MV-4-11 (cell line): ENCODE results near the gene EEF1AKMT2.
"Not testable (repeated sequence)": the region's sequence is repeated elsewhere in the genome, so short reads cannot be mapped to it uniquely, and the experiment has no call there.

Experiments used
- DNase-seq: peaks from one replicate; lab custom pipeline; 2025; lab: John Stamatoyannopoulos, UW

The EEF1AKMT2 gene

DNA sequence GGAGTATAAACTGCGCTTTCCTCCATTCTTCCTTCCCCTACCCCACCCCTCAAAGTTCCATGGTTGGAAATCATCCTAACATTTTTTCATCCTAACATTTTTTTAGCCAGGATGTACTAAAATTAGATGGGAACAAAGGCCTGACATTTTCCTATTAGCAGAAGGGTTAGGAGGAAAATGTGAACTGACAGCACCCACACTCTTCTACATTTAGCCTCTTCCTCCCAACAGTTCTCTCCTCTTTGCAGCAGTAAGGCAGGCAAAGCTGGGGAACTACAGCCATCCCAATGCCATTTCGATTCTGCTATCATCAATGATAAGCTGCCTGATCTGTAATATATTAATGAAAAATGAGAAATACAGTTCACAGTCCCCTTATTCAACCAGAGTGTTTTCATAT is 36.1 kb downstream of the EEF1AKMT2 start:
- DNase-seq: no peak

DNA sequence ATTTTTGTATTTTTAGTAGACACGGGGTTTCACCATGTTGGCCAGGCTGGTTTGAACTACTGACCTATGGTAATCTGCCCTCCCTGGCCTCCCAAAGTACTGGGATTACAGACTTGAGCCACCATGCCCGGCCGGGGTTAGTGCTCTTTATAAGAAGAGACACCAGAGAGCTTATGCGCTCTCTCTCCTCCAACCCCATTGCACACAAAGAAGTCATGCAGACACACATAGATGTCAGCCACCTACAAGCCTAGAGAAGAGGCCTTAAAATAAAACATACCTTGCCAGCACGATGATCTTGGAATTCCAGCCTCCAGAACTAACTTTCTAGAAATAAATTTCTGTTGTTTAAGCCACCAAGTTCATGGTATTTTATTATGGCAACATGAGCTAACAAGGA is 37.5 kb downstream of the EEF1AKMT2 start:
- no peak for DNase-seq

DNA sequence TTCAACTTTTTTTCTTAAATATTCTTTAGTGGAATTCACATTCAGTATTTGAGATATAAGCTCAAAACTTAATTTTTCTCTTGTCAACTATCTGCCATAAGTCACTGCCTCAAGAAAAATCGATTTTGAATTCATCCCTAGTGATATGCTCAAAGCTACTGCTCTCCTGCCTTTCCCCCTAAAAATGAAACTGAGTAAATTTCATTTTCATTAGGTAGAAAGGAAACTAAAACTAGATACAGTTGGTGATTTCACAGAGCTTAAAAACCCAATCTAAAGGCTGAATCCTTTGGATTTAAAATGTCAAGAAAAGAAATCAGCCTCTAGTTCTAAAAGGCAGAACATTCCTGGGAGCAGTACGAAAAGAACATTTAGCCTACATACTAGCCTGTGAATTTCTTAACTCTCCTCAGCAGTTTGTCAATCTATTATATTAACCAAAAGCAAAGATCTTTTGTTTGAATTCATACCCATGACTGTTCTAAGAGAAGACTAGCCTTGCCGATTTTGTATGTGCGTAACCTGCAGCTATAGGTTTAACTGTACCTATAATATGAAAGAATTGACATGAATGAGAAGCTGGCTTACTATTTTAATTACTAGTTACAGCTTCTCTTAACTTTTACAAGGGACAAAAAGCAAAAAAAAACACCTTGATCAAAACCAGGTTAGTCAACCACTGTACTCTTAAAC is 42.6 kb downstream of the EEF1AKMT2 start:
- no peak for DNase-seq

DNA sequence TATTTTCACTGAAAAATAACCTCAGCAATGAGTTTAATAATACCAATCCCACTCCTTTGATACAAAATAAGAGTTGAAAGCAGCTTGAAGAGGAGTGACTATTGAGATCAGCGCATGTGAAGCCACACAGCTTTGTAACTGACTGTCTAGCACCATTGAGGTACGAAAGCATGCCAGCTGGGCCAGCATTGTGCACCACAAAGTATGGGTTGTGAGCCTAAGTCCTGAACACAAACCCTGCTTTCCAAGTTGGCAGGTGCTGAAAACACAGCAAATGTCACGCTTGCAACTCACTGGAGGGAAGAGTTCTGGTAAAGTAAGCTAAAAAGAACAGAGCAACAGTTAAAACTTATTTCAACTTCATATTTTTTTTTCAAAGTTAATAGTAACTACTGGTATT is 43.5 kb downstream of the EEF1AKMT2 start:
- no peak for DNase-seq

DNA sequence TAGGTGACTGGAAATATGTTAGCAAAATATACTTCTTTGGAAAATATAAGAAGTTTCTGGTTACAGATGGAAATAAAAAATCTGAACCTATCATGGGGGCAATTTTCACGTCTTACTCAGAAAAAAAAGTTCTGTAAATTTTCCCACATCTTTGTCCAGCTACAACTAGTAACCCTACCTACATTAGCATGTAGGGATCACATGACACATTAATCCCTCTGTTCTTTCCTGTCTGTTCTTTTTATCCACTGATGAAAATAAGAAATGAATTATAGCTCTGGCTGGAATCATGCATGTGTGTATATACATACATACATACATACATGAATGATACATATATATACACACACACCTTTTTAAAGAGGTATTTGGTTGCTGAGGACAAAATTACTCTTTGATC is 43.9 kb downstream of the EEF1AKMT2 start:
- DNase-seq: no peak

DNA sequence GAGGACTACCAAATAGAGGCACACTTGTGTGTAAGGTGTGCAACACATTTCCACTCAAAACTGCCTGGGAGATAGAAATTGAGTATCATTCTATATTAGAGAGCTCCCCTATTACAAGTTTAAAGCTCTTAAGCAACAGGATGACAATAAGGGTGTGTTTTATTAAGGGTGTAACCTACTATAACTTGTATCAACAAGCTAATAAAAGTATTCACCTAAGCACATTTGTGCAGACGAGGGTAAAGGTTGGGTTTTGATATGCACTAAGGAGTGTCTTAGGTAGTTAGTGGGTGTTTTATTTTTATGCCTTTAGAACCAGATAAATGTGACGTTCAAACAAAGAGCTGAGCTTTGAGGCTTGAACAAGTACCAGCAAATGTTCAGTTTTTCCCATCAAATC is 44.7 kb downstream of the EEF1AKMT2 start:
- no peak for DNase-seq

DNA sequence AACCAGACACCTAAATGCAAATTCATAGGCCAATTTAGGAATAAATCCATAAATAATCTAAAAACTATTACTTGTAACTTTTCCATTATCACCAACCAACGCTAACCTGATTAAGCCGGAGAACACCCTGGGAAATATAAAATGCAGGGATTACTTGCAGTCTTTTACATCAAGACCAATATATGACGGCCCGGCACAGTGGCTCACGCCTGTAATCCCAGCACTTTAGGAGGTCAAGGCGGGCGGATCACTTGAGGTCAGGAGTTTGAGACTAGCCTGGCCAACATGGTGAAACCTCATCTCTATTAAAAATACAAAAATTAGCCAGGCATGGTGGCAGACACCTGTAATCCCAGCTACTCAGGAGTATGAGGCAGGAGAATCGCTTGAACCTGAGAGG is 45.2 kb downstream of the EEF1AKMT2 start:
- DNase-seq: not testable (repeated sequence)

DNA sequence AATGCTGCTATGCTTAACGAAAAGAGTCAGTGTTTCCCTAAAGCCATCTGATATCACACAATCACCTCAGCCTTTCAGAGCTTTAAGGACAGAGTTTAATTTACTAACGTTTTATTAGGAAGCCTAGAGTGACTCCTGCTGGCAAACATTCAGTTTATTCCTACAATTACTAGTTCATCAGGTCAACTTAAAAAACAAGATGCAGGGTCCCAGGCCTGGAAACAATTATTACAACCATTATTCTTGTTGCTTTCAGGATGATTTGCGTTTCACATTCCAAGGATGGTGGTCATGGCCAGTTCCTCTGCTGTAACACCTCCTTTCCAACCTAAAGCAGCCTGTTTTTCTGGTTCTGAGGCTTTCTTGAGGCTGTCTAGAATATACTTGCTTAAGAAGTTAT is 46.0 kb downstream of the EEF1AKMT2 start:
- DNase-seq: peak; percentile 57

DNA sequence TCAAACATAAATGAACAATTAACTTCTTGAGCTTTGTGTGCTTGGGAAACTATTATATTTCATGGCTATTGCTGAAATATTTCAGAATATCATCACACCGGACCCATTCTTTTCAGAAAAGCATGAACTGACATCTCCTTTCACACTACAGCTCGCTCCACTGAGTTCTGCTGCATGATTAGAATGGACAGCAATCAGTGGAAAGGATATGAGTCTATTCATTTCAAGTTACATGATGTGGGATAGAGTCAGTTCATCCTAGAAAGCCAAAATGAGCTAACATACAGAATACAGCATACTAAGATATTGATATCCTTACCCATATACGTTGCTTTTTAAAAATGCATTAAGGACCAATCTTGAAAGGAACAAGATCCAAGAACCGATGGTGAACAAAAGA is 46.4 kb downstream of the EEF1AKMT2 start:
- no peak for DNase-seq

DNA sequence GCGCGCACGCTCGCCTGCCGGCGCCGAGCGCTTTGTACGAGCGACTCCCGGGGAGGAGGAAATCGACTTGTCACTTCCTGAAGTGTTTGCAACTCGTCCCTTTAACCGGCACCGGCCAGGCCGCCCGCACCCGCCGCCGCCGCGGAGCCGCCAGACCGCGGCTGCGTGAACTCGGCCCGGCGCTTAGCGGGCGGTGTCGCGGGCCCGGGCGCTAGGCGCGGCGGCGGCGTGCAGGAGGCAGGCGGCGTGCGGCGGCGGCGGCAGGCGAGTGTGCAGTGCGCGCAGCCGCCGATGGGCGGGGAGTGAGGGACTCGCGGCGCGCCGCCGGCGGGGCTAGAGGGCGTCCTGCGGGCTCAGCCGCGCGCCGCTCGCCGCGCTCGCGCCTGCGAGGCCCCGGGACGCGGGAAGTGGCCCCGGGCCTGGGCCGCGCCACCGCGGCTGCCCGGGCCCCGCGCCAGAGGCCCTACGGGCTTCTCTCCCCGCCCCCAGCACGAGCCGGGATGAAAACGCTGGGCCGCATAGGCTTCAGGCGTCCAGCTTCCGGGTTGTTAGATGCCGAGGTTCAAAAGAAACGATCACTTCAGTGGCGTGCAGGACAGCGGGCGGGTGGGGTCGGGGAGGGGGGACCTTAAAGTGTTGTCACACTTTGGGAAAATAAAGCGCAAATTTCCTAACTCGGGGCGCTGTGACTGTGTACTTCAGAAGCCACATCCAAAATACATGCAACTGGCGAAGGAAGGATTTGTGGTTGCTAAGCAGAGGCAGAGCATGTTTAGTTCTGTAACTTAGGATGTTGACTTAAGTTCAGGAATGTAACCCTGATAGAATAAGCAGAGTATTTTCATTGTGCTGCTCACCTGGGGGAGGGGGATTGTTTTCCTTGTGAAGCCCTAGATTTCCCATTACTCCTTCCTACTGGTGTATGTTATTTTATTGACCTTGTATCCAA is 47.3 kb downstream of the EEF1AKMT2 start, which contains the start of gene FAM53B:
TSS of gene FAM53B (minus strand) at position 277 of the 949 bp plus-strand sequence. CDS start 37,665 bp downstream, outside the sequence.
- DNase-seq: peak; percentile 65

DNA sequence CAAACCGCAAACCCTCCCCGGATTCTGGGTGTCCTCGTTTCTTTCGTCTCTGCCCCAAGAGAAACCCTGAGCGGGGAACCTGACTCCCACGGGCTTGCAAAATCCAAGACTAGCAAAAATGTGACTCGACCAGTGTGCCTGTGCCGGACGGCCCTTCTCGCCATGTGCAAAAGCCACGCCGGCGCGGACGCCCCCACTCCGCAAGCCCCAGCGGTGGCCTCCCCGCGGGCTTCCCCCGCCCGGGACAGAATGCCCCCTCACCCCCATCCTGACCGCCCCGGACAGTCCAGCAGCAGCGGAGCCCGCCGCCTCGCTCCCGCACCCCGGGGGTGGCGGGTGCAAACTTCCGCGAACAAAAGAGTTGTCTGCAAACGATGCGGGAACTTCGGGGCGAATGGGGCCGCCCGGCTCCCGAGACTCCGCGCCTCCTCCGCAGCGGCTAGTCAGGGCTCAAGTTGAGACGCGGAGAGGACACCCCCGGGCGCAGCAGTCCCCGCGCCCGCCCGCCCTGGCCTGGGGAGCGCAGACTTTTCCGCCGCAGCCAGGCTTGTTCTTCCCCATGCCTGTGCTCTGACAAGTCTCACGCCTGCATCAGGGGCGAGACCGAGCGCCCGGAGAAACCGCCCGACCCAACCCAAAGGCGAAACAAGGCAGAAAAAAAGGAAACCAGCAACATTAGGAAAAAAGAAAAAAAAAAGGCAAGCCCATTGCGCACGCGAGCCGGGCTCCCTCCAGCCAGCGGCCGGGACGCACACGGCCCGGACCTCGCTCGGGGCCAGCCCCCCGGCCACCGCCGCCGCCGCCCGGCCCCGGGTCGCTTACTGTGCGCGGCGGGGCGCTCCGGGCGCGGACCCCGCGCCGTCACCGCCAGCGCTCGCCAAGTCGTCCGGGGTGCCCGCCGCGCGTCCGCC is 48.2 kb downstream of the EEF1AKMT2 start:
- no peak for DNase-seq

DNA sequence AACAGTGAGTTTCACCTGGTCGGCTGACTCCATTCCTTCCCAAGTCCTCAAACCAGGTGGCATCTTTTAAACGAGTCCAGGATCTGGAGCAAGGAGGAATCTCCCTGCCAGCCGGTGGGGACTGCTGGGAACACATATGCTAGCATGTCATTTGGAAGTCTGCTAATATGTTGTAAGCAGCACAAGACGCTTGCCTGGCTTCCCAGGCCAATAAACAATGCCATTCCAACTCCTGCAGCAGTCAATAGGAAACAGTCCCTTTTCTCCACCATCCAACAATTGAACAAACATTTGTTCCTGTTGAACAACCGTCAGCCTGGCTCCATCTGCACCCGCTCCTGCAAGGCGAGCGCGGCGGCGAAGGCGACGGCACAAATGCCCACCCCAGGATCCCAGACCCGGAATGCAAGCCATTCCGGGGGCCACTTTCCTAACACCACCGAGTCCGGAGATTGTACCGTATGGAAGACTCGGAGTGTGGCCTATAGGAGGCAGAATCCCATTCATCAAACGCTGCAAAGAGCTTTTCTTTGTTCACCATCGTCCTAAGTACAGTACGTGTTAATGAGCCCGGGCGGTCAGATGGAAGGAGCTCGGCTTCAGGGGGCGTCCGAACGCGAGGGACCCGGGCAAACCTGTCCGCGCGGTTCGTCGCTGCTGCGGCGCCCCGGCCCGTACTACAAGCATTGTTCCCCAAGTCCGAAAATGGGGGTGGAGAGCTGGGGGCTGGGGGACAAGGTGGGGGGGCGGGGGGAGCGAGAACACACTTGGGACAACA is 49.1 kb downstream of the EEF1AKMT2 start:
- peak; percentile 34 for DNase-seq

DNA sequence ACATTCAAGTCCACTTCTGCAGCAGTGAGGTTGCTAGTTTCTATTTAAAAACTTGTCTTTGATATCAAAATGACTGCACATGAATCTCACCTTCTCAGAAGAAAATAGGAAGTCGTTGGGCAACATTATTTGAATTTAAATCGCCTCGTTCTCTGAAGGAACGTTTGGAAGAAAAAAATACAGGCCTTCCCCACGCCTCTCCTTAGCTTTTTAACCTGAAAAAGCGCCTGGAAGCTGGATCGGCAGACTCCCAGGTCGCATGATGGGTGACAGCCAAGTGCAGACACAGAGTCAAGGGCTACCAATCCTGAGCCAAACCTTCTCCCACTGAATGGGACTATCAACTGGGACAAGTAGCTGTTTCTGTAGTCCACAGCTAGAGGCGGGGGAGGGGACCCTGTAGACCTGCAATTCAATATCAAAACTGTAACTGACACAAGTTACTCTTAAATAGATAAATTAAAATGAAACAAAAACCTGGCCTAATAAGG is 49.7 kb downstream of the EEF1AKMT2 start:
- no peak for DNase-seq

DNA sequence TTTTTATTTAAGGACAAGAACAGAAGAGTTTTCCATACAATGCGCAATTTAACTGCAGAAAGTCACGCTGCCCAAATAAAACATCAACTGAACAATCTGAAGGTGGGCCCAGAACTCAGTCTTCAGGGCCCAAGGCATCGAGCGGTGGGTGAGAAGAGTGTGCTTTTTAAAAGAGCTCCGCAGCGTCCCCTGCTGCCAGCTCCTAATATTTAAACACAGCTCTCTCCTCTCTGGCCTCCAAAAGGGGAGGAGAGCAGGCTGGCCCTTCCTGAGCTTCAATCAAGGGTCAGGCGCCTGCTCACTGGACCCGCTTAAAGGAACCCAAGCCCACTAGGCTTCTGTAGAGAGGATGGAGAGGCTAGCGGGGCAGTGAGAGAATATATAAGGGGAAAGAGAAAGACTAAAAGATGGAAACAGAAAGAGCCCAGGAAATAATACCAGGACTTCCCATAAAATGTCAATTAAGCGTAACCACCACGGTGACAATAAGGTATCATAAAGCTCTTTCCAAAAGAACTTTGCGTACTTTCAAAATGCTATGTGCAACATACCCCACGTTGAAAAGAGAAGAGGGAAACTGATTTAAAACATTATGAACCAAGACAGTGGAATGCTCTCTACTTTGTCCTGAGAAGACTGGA is 50.3 kb downstream of the EEF1AKMT2 start:
- peak; percentile 67 for DNase-seq

DNA sequence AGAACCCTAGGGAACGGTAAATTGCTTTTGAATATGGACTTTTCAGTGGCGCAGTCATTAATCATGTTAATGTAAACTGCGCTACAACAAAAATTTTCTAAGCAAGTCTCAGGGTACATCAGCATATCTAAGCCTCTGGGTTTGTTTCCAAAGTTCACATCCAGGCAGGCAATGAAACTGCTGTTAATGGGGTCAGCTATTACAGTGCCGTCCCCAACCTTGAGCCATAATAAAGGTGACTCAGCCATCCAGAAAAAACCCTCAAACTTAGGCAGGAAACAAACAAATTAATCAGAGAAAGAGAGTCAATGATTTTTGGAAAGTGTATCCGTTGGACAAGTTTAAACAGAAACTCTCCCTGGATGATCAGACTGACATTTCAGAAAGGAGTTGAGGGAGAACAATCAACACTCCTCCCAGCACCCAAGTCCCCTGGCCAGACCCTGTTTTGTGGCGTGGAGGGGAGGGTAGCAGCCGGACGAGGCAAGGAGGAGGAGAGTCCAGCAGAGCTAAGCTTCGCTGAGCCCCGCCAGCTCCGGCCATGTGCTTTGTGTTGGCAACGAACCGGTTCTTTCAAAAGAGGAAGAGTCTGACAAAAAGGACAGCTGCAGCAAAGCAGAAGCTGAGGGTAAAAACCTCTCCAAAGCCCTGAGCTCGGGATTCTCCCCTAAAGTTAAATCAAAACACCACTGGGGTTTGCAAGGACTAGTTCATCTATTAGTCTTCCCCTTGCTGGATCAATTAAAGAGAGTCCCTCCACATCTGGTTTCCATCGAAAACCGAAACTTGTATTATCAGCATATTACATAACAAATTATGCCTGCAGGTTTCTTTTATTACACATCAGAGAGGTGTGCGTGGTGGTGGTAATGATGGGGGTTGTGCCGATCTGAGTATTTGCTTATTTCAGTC is 51.1 kb downstream of the EEF1AKMT2 start:
- peak; percentile 83 for DNase-seq

DNA sequence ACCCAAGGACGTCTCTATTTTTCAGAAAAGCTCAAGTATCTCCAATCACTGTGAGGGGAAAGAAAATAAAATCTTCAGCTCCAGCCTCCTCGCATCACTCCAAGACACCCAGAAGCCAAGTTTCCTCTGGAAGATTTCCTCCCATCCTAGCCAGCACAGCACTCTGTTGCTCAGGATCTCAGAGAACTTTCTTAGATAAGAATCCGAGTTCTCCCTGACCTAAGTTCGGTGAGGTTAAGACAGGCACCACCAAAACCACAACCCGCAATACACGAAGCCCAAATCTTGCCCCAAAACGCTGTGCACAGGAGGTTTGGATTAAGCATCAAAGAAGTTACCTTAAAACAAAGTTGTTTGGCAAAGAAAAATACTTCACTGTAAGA is 51.7 kb downstream of the EEF1AKMT2 start:
- DNase-seq: no peak

DNA sequence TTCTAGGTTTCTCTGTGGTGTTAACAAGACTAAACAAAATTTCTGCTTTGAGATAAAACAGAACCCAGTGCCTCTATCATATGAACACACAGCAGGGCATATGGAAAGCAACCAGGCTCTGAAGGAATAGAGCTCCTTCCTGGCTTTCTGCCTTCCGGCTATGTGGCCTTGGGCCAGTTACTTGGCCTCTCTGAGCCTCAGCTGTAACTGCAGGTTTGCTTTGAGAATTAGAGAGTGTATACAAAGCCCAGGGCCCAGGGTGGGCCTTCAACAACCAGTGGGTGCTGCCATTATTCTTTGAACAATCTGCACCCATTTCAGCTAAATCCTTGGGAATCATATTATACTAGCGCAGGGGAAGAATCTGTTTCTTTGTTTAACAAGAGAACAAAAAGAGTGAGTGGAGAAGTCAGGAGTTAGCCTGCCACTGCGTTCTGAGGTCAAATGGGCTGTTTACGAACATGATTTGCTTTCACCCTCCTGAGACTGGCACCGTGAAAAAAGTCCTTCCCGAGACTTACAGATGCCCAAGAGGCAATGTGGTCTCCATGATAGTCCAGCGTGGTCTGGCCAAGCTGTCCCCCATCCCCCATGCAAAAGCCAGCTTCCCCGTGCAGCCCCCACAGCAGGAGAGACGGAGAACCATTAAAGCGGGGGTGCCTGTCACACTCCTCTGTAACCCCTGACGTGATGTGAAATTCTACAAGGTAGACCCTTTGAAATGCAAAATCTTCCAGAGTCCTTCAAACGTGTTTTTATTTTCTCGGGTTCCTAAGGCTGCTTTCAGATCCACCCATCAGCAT is 52.4 kb downstream of the EEF1AKMT2 start:
- no peak for DNase-seq

DNA sequence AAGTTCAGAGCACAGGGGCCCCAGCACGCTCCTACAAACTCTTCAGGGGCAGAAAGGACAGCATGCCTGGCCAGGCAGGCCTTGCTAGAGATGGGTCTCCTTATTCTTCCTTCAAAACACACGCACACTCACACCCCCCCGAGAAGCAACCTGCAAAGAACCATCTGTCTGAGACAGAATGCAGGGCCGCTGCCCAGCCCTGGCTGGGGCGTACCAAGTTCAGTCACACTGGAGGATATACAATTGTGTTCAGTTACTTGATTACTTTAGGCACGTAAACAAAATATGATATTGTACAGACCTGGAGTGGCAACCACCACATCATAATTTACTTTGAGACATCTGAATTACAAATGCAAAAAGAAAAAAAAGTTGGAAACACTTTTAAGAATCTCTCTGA is 53.2 kb downstream of the EEF1AKMT2 start:
- DNase-seq: no peak

DNA sequence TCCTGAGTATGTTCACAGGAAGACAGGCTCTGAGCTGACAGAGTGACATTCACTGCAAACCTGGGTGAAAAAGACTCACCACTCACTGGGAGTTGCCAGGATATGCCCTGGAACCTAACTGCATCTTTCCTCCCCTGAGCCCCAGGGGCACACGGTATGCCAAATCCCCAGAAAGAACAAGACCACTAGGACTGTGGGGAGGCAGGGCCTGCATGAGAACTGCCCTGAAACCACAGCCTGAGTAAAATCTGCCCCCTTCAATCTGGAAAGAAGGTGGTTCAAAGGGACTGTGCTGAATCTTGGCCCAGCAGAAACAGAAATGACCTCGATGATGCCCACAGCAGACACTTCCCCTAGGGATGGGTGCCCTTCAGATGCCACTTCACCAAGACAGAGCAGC is 54.0 kb downstream of the EEF1AKMT2 start:
- no peak for DNase-seq
